GM12878 (cell line): ENCODE data around the gene KIR3DL3. TPM values are rescaled to one million over a fixed set of nuclear protein-coding genes. Genes with fewer than 3 reads are reported as not detected.

Experiments used
- ATAC-seq: fragments of 200-7000 bp; cut with Tn5 transposase; 3 replicates; pipeline ENCODE4 v1.9.1; 2020; ENCODE audit warnings: mild to moderate bottlenecking, moderate library complexity
- BruUV-seq: library from RNA; stranded (reverse); fragments of 400-500 nt; replicated peaks from 2 replicates; lab custom pipeline; 2021; lab: Mats Ljungman, UMichigan
- CTCF ChIA-PET: fragments of 300-600 bp; sonication (Branson Sonifier 250); formaldehyde crosslinking; extraction: SDS; loops from one replicate; lab custom pipeline; 2021; ENCODE audit warnings: inconsistent platforms; lab: Yijun Ruan, JAX
- POLR2A ChIA-PET: fragments of 350-600 bp; formaldehyde crosslinking; extraction: SDS; loops from one replicate; lab custom pipeline; 2021; ENCODE audit warnings: inconsistent platforms; lab: Charles Lee
- RAD21 ChIA-PET: fragments of 300-600 bp; sonication (Branson Sonifier 250); formaldehyde crosslinking; loops from one replicate; lab custom pipeline; 2023; ENCODE audit warnings: antibody characterized with exemption; ENCODE audit not compliant: unreplicated experiment; lab: Charles Lee
- SMC1A ChIA-PET: fragments of 300-600 bp; sonication (Branson Sonifier 250); formaldehyde crosslinking; loops from one replicate; lab custom pipeline; 2023; ENCODE audit not compliant: unreplicated experiment, uncharacterized antibody; lab: Charles Lee
- DNase-seq: peaks from one replicate; pipeline ENCODE4 v3.0.0-alpha.2; 2011; ENCODE audit warnings: low read depth, low spot score
- FAIRE-seq: peaks from 3 replicates; lab custom pipeline; 2011; peaks lifted over from hg19 to GRCh38; lab: Jason Lieb, UNC
- H2AFZ ChIP-seq: 2 replicates; pipeline ENCODE4 v1.6.0; 2011; ENCODE audit warnings: low read depth, low read length, control low read depth; ENCODE audit not compliant: control insufficient read depth
- H3K27ac ChIP-seq: 2 replicates; pipeline ENCODE4 v1.5.1; 2011; ENCODE audit warnings: control low read depth; ENCODE audit not compliant: control insufficient read depth, insufficient read depth
- H3K27me3 ChIP-seq, 2 experiments: replicated peaks in 1 of 2; 2 replicates each; pipeline versions ENCODE4 v1.6.0 to v1.6.1; 2011; ENCODE audit warnings: low read length in 1 of 2; ENCODE audit not compliant: control insufficient read depth in 2 of 2, insufficient read depth in 2 of 2
- H3K36me3 ChIP-seq, 2 experiments: 2 replicates each; pipeline ENCODE4 v1.5.1; 2011; ENCODE audit warnings: low read length in 1 of 2; ENCODE audit not compliant: control insufficient read depth in 2 of 2, insufficient read depth in 2 of 2
- H3K4me1 ChIP-seq: 2 replicates; pipeline ENCODE4 v1.6.1; 2011; ENCODE audit warnings: mild to moderate bottlenecking, low read length, moderate library complexity, mixed read lengths; ENCODE audit not compliant: control insufficient read depth, insufficient read depth
- H3K4me2 ChIP-seq: 2 replicates; pipeline ENCODE4 v1.6.0; 2011; ENCODE audit warnings: control low read depth; ENCODE audit not compliant: control insufficient read depth, insufficient read depth
- H3K4me3 ChIP-seq: fragments of 200-600 bp; sonication (generic); 2 replicates; pipeline ENCODE4 v1.5.1; 2016
- H3K79me2 ChIP-seq: 2 replicates; pipeline ENCODE4 v1.6.0; 2011; ENCODE audit warnings: low read length; ENCODE audit not compliant: control insufficient read depth, insufficient read depth
- H3K9ac ChIP-seq: 2 replicates; pipeline ENCODE4 v1.8.0; 2011; ENCODE audit warnings: low read length, control low read depth, mixed read lengths; ENCODE audit not compliant: control insufficient read depth, insufficient read depth
- H3K9me3 ChIP-seq: replicated peaks from 3 replicates; pipeline ENCODE4 v1.5.1; 2011; ENCODE audit warnings: mild to moderate bottlenecking, low read length; ENCODE audit not compliant: control insufficient read depth, insufficient read depth
- H4K20me1 ChIP-seq: 2 replicates; pipeline ENCODE4 v1.6.0; 2011; ENCODE audit not compliant: control insufficient read depth, insufficient read depth
- BRCA1 ChIP-seq: IDR thresholded peaks from 2 replicates; pipeline ENCODE4 v1.6.1; 2011; ENCODE audit warnings: low read depth, low read length, improper control_type of control experiment
- CREB1 ChIP-seq: IDR thresholded peaks from 2 replicates; pipeline ENCODE4 v1.6.1; 2012; ENCODE audit warnings: low read depth, mild to moderate bottlenecking, inconsistent platforms
- IRF5 ChIP-seq: fragments of 450-650 bp; IDR thresholded peaks from 2 replicates; pipeline ENCODE4 v1.6.1; 2017; ENCODE audit warnings: borderline replicate concordance
- KDM1A ChIP-seq: fragments of 200-600 bp; sonication (generic); IDR thresholded peaks from 2 replicates; pipeline ENCODE4 v1.6.1; 2016; ENCODE audit warnings: borderline replicate concordance
- PAX8 ChIP-seq: fragments of 450-650 bp; IDR thresholded peaks from 2 replicates; pipeline ENCODE4 v1.6.1; 2017; ENCODE audit warnings: mild to moderate bottlenecking, moderate library complexity
- RELB ChIP-seq: fragments of 450-650 bp; IDR thresholded peaks from 2 replicates; pipeline ENCODE4 v1.6.1; 2017; ENCODE audit warnings: low read depth, mild to moderate bottlenecking, moderate library complexity
- SIN3A ChIP-seq: IDR thresholded peaks from 2 replicates; pipeline ENCODE4 v1.6.1; 2012; ENCODE audit warnings: low read depth, low read length, improper control_type of control experiment
- SIX5 ChIP-seq: IDR thresholded peaks from 2 replicates; pipeline ENCODE4 v1.6.1; 2011; ENCODE audit warnings: mild to moderate bottlenecking, low read depth, low read length, moderate library complexity; ENCODE audit not compliant: severe bottlenecking
- SMAD1 ChIP-seq: fragments of 450-650 bp; IDR thresholded peaks from 2 replicates; pipeline ENCODE4 v1.6.1; 2018; ENCODE audit warnings: mild to moderate bottlenecking, low read depth; ENCODE audit not compliant: partially characterized antibody
- TCF7 ChIP-seq: IDR thresholded peaks from 2 replicates; pipeline ENCODE4 v1.6.1; 2014; ENCODE audit warnings: antibody characterized with exemption, borderline replicate concordance
- USF1 ChIP-seq: IDR thresholded peaks from 2 replicates; pipeline ENCODE4 v1.6.1; 2011; ENCODE audit warnings: borderline replicate concordance, low read depth, mild to moderate bottlenecking, moderate library complexity, mixed read lengths, low read length; ENCODE audit not compliant: insufficient read depth; ENCODE audit errors: extremely low read length
- ZBTB11 ChIP-seq: fragments of 450-650 bp; formaldehyde crosslinking; IDR thresholded peaks from 2 replicates; pipeline ENCODE4 v1.5.0; 2022; ENCODE audit warnings: mild to moderate bottlenecking, missing genetic modification characterization
- ZNF687 ChIP-seq: fragments of 450-650 bp; IDR thresholded peaks from 2 replicates; pipeline ENCODE4 v1.6.1; 2017; ENCODE audit warnings: mild to moderate bottlenecking, moderate library complexity
- ZSCAN29 ChIP-seq: fragments of 450-650 bp; IDR thresholded peaks from 2 replicates; pipeline ENCODE4 v1.6.1; 2017; ENCODE audit warnings: mild to moderate bottlenecking, moderate library complexity
- WGBS: methylation state at CpG from one replicate; pipeline ENCODE4 v1.1.6; 2016; ENCODE audit warnings: low lambda C conversion rate; ENCODE audit not compliant: insufficient replicate concordance, insufficient coverage; ENCODE audit errors: missing lambda C conversion rate; 5-methylcytosine and 5-hydroxymethylcytosine counted together
- in situ Hi-C: fragments of 300-500 bp; cut with MboI; formaldehyde crosslinking; loops from 9 replicates; pipeline ENCODE4 v1.14.3; 2018; ENCODE audit warnings: mixed read lengths
- intact Hi-C: fragments of 100-400 bp; cut with micrococcal nuclease; formaldehyde crosslinking; loops from one replicate; pipeline ENCODE4 v1.14.2; 2022; ENCODE audit not compliant: unreplicated experiment
- polyA plus RNA-seq, 11 experiments: library from polyadenylated mRNA; depleted of rRNA in 4 of 11; unstranded in 6 of 11; stranded (reverse) in 5 of 11; fragments of >200 nt; fragmentation: Nextera tagmentation in 4 of 11; fragmentation: Illumina TruSeq in 1 of 11; extraction: Ambion mirVana in 4 of 11; extraction: Trizol in 1 of 11; gene quantifications; 1 replicate in 1 of 11; 2 replicates in 10 of 11; pipeline versions ENCODE4 v1.2.1 to v1.2.3, GENCODE V29; 2011 to 2016; ENCODE audit warnings: inconsistent platforms in 2 of 11, missing spikeins in 2 of 11, low read depth in 1 of 11
- total RNA-seq, 4 experiments: library from RNA; depleted of rRNA in 3 of 4; stranded (reverse); fragments of >200 nt in 3 of 4; fragmentation: Illumina TruSeq in 1 of 4; extraction: Trizol in 1 of 4; gene quantifications; 2 replicates each; pipeline versions ENCODE4 v1.2.1 to v1.2.3, GENCODE V29; 2013 to 2021

Gene KIR3DL3
- total and polyA plus RNA-seq, 10 of the 15 experiments (the other 5 are each of a cell fraction or from before 2014, with no cell fraction given) = not detected

- intact Hi-C loops = no loop called here
- no peaks in the 10 kb centered on the region for H3K9me3 ChIP-seq
- ATAC-seq (no peak), DNase-seq (no peak), FAIRE-seq (no peak)
- no peaks in the 10 kb centered on the region for H3K4me1 ChIP-seq
- H3K79me2 ChIP-seq = no peaks in the 10 kb centered on the region
- in situ Hi-C loops = no loop called here
- no peak overlapping the region for H3K4me3 ChIP-seq
- no peaks in the 10 kb centered on the region for H4K20me1 ChIP-seq
- no peaks in the 10 kb centered on the region for H3K36me3 ChIP-seq
- BruUV-seq = no TSS peak
- no peak overlapping the region for H3K27ac ChIP-seq
- 2% methylated on average over 8 of the region's 8 CpGs for WGBS
- no peaks in the 10 kb centered on the region; a peak in 1 of 4 replicates for H3K27me3 ChIP-seq
- RAD21 ChIA-PET = no interaction called here
- CTCF ChIA-PET = no interaction called here
- POLR2A ChIA-PET = no interaction called here
- SMC1A ChIA-PET = no interaction called here
- no peak overlapping the region for H3K4me2 ChIP-seq
- no peak overlapping the region for H2AFZ ChIP-seq
- no peak overlapping the region for H3K9ac ChIP-seq
- no peak for TF ChIP-seq TCF7
- no peak for TF ChIP-seq PAX8
- no peak for TF ChIP-seq BRCA1
- TF ChIP-seq CREB1 = no peak
- TF ChIP-seq ZBTB11 = no peak
- TF ChIP-seq KDM1A = no peak
- TF ChIP-seq ZSCAN29 = no peak
- no peak for TF ChIP-seq IRF5
- TF ChIP-seq ZNF687 = no peak
- no peak for TF ChIP-seq SIN3A
- no peak for TF ChIP-seq SMAD1
- no peak for TF ChIP-seq RELB
- no peak for TF ChIP-seq SIX5
- TF ChIP-seq USF1 = no peak
These were observed 6.9 kb downstream of the KIR3DL3 start for GRCh38 chr19:54731191-54731590.
